GM19328 (cell line): Measurements from ENCODE around the gene HP.

Experiments used
- ATAC-seq: cut with Tn5 transposase; IDR thresholded peaks from one replicate; pipeline ENCODE4 v1.9.1; 2021; ENCODE audit warnings: mild to moderate bottlenecking, moderate library complexity; ENCODE audit not compliant: unreplicated experiment

HP gene

GRCh38 chr16:72083778-72084404, 29.6 kb downstream of the HP start:
- no peak for ATAC-seq

- no peak for ATAC-seq
Measured at GRCh38 chr16:72084445-72084844, 30.1 kb downstream of the HP start.

GRCh38 chr16:72085002-72085401, 30.7 kb downstream of the HP start:
- no peak for ATAC-seq

- ATAC-seq = no peak
Measured at GRCh38 chr16:72091217-72091616, 36.9 kb downstream of the HP start.

GRCh38 chr16:72092832-72093447, 38.6 kb downstream of the HP start:
- ATAC-seq = no peak

GRCh38 chr16:72093448-72094265, 39.4 kb downstream of the HP start, which contains the start of the genes DHX38 and TXNL4B:
Gene DHX38, plus strand, starts transcription at chr16:72093847. Its CDS starts 2,311 bp downstream, at chr16:72096158.
Gene TXNL4B, minus strand, starts transcription at chr16:72093620. Its CDS starts 2,871 bp downstream, at chr16:72090749.
- peak; percentile 98 for ATAC-seq

GRCh38 chr16:72094266-72094610, 39.9 kb downstream of the HP start:
- ATAC-seq = no peak

- ATAC-seq = no peak
Measured at GRCh38 chr16:72098936-72099335, 44.6 kb downstream of the HP start.

GRCh38 chr16:72099377-72099818, 45.1 kb downstream of the HP start:
- ATAC-seq = no peak

GRCh38 chr16:72101195-72101594, 46.9 kb downstream of the HP start:
- ATAC-seq = no peak

GRCh38 chr16:72104905-72105304, 50.6 kb downstream of the HP start:
- no peak for ATAC-seq

- ATAC-seq = no peak
Measured at GRCh38 chr16:72105978-72106377, 51.7 kb downstream of the HP start.

GRCh38 chr16:72107371-72107770, 53.1 kb downstream of the HP start:
- ATAC-seq = no peak

GRCh38 chr16:72108353-72109102, 54.2 kb downstream of the HP start:
- no peak for ATAC-seq

- no peak for ATAC-seq
Measured at GRCh38 chr16:72109300-72109699, 55.0 kb downstream of the HP start.

- ATAC-seq = no peak
Measured at GRCh38 chr16:72109966-72110530, 55.7 kb downstream of the HP start.
